ENCODE results near the gene ADAMTS6.

ADAMTS6 gene

DNA sequence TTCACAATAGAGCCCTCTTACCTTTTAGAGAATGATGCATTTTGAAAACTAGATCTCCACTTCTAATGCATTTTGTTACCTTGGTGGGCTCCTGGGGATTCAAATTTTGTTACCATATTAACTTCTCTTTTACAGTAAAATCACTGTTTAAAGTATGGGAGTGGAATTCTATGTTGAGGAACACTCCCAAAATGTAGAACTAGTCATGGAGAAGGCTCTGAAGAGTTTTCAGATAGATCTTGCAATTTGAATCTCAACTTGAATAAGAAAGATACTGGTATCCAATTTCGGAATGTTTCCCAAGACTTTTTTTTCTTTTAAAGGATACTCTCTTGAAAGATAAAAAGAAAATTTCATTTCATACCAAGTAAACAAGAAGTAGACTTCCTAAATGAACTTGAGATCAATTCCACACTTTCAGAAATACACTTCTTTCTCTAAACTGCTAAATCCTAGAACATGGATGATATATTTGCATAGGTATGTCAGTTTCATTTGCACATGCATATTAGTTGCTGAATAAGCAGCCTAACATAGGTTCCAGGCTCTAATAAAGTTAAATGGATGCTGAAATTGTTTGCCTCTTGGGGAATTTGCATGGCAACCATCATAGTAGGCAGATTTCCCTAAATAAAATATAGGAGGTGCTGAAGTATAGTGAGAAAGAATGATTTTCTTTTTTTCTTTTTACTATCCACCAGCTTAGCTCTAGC is 205.4 kb downstream of the ADAMTS6 start:
- no peak for DNase-seq

GRCh38 chr5:65271906-65272305 is 209.8 kb downstream of the ADAMTS6 start:
- no peak for DNase-seq

DNA sequence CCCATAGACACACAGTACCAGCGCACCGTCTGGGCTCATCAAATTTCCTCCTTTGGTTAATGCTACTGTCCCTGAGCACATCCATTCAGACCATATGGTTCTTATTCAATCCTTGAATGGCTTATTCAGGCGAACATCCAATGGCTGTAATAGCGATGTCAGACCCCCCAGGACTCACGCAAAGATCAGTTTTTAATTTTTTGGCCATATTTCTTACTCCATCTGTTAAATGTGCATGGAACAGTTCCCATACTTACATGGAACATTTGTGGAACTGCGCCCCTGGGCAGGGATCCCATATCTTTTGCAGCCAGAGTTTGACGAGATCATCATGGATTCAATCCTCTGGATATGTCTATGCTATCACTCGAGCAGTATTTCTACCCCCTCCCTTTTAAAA is 213.2 kb downstream of the ADAMTS6 start:
- no peak for DNase-seq

GRCh38 chr5:65264420-65264819 is 217.3 kb downstream of the ADAMTS6 start:
- no peak for DNase-seq

DNA sequence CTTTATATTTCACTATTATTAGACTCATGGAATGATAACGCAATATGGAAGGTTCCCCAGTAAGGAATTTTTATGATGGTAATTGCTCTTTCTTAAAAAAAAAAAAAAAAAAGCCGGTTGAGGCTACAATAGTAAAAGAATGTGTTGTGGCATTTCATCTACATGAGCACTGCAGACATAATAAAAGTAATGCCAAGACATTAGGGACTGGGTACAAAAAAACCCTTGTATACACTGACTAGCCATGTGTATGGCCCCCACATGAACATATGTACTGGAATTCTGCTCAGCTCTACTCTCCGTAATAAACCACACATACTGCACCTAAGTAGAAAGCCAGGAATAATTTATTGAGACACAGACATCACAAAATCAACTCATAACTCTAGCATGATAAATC is 218.4 kb downstream of the ADAMTS6 start:
- DNase-seq: no peak

- DNase-seq: no peak
Measured at GRCh38 chr5:65262649-65263059, 219.1 kb downstream of the ADAMTS6 start.

GRCh38 chr5:65262096-65262495 is 219.6 kb downstream of the ADAMTS6 start:
- DNase-seq: no peak

DNA sequence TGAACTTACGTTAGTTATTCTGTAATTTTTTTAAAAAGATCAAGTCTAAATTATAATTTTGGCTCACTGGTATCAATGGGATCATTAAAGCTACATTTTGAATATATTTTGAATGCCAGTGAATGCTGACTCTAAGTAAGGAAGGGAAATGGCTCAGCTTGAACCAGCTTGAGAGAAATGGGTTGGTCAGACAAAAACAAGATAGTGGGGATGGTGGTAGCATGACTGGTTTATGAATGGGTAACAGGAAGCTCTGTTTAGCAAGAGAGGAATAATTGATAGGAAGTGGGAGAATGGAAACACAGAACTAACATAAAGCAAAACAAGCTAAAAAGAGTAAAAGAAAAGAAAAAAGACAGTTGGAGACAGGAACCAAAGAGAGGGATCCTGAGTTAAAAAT is 220.2 kb downstream of the ADAMTS6 start:
- DNase-seq: no peak

DNA sequence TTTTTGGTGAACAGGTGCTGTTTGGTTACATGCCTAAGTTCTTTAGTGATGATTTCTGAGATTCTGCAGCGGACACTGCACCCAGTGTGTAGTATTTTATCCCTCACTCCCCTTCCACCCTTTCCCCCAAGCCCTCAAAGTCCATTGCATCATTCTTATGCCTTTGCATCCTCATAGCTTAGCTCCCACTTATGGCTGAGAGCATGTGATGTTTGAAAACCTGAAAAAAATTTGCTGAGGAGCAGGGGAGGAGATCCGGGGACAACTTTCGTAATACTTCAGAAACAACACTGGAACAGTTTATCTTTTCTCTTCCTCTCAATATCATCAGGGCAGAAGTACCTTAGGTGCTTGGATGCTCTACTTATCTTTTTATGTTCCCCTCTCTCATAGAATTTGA is 226.4 kb downstream of the ADAMTS6 start:
- no peak for DNase-seq

- no peak for DNase-seq
Measured at GRCh38 chr5:65252977-65253376, 228.7 kb downstream of the ADAMTS6 start.

- no peak for DNase-seq
Measured at GRCh38 chr5:65248896-65249295, 232.8 kb downstream of the ADAMTS6 start.

DNA sequence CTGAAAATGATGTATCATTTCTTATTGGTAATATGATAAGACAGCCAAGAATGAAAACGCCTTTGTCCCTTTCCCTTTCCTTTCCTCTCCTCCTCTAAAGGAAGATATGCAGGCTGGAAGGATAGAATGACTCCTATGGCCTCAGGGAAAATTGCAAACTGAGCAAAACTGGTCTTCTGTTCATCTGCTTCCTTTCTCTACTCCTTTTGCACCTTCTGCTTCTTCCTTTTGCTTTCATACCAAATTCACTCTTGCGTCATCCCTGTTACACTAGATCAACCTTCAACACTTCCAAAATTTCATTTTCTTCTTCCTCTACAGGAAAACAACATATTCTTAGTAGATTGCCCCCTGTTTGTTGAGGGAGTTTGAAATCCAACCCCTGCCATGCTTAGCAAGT is 234.1 kb downstream of the ADAMTS6 start:
- DNase-seq: no peak

DNA sequence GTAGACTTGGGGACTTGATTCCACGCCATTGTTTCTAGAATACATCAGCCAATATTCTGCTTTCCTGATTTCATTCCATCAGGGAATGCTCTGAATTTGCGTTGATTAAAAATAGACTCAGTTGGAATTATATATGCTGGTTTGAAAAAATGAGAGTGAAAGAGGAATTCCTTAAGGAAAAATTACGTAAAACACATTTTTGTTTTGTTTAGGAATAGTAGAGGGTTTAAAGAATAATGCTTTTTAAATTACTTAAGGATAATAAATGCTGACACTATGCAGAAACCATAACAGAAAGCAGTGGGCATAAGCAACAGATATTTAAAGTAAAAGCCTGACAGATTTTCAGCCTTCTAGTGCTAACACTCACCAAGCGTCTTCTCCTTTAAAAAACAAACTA is 235.0 kb downstream of the ADAMTS6 start:
- DNase-seq: no peak

DNA sequence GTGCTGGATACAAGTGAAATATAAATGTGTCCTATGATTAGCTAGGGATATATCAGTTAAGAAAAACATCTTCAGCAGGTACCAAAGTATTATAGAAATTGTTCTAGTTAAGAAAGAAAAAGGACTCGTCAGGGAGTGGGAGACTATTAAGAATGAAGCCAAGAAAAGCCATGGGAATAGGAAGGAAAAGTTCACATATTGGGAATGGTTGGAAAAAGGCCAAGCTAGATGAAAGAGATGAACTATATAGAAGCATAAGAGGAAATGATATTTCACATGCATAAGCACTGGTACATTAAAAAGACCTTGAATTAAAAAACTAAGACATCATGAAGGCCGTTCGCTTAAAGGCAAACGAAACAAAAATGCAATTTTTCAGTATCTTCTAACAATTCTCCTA is 237.7 kb downstream of the ADAMTS6 start:
- DNase-seq: no peak

GRCh38 chr5:65243161-65243560 is 238.6 kb downstream of the ADAMTS6 start:
- no peak for DNase-seq

DNA sequence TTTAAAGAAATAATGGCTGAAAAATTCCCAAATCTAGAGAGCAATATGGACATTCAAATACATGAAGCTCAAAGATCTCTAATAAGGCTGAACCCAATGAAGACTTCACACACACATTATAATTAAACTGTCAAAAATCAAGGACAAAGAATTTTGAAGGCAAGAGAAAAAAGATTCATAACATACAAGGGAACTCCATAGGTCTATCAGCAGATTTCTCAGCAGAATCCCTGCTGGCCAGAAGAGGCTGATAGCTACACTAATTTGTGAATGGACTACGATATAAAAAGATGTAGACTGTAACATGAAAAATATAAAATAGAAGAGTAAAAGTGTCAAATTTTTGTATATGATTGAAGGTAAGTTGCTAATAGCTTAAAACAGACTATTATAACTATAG is 251.9 kb downstream of the ADAMTS6 start:
- no peak for DNase-seq

DNA sequence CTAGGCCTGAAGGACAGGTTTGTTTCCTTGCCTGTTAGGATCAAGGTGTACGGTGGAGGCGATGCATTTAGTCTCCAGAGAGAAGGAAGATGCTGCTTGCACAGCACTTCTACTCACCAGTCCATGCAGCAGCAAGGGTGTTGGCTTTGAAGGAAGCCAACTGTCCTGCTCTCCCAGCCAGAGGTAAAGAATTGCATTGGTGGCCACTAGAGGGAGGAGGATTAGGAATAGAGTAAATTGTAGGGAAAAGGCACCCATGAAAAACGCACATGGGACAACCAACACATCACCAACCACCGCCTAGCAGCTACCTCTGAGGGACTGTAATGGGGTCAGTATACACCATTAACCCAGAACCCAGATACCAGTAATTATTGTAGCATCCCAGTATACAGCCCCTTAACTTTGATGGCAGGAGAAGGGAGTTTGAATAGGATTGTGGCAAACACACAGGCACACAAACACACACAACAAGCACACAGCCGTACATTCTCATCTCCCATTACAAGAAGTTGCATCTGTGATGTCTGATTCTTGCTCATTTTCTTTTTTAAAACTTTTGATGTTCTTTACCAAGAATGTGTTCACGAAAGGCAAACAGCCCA is 267.7 kb downstream of the ADAMTS6 start:
- DNase-seq: no peak

- DNase-seq: no peak
Measured at GRCh38 chr5:65209341-65209740, 272.4 kb downstream of the ADAMTS6 start.

DNA sequence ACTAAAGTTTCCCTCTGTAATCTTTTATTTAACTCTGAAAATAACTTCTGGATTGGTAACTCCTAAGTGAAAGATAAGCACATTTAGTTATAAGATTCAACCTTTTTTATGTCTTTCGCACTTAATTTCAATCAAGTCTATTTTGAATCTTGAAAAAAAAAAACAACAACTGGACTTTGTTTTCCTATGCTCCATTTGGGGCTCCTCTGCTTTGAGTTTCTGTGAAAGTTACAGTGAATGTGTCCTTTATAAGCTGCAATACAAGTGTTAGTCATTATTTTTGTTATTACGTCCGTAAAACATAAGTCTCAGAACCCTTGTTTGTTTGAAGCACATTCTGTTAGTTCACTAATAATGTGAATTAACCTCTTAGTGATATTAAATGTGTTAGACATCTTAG is 276.8 kb downstream of the ADAMTS6 start:
- DNase-seq: no peak

DNA sequence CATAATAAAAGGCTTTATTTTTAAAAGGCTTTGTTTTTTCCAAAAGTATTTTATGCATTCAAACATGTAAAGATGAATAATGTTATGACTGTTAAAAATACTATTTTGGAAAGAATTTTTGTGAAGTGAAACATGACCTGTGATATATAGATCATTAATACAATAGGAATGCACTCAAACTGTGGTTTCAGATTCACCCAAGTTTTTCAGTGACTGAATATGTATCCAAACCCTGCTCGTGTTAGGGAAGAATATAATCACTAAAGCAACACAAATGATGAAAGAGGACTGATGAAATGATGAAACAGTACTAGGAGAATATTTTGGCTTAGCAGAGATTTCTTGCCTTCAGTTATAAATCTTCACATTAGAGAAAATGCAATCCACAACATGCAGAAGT is 278.0 kb downstream of the ADAMTS6 start:
- DNase-seq: no peak

DNA sequence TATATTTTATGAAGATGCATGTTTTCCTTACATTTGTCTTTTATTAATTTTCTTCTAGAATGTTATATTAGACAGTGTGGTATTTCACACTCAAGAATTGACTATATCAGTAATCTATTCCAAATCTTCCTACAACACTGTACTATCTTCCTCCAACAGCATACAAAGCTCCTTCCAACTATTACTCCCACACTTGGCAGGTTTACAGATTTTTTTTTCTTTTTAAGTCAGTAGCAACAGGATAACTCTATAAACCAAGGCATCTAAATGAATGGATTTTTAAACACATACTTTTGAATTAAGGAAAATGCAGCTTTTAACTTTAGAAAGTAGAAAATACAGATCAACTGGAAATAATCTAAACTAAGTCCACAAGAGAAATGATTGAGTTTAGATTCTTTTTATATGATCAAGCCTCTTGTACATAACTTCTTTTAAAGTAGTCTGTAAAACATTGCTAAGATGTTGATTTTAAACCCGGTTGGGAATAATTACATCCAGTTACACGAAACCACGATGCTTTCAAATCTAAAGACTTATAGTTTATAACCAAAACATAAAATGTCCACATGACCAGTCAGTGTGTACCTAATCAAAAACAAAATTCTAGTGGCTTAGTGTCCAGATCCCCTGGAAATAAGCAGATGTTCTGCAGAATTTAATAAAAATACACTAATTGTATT is 281.6 kb downstream of the ADAMTS6 start:
- DNase-seq: no peak

- DNase-seq: no peak
Measured at GRCh38 chr5:65198456-65199120, 283.1 kb downstream of the ADAMTS6 start.

DNA sequence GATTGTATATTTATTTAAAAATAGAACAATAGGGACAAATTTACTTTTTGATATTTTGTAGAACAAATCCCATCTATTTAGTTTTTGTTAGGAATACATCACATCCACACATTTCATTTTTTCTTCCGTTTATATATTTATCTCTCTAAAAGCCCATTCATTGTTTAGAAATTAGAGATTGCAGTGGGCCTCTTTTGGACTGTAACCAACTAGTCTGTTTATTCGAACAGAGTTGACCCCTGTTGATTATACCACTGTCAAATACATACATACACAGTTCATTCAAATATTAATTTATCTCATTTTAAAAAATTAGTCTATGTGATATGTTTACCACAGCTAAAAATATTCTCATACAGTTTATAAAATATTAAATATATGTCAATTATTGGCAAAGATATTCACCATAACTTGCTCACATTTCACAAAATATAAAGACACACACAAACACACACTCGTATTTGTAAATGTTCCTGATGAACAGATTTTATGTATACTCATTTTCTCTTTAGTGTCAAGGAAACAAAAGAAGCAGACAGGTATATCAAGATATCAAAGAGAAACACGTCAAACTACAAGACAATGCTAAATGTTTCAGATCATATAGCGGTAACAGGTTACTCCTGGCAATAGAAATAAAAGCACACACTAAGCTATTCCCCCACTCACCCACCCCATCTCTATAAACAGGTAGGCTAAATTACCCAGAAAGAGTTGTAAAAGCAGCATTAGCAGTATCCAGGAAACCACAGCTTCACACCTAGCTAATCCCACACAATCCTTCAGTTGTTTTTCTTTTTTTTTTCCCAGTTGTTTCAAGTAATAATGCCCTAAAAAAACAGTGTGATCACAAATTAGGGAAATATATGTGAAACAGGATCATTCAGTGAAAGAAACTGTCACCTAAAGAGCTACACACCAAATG is 283.9 kb downstream of the ADAMTS6 start:
- no peak for DNase-seq
